OCI-LY3 (cell line): ENCODE results near the gene DMRT2.

Experiments
- H2AFZ ChIP-seq: fragments of 200-600, 300-600 bp; shearing (Covaris generic); 2 replicates; pipeline ENCODE4 v1.6.0; 2014; ENCODE audit warnings: antibody characterized with exemption, low read depth, low read length
- H3K27ac ChIP-seq: fragments of 200-600, 300-600 bp; sonication (generic); 2 replicates; pipeline ENCODE4 v1.5.1; 2014; ENCODE audit warnings: mild to moderate bottlenecking, low read length, moderate library complexity, mixed read lengths
- H3K27me3 ChIP-seq: fragments of 200-600, 300-600 bp; sonication (generic); 2 replicates; pipeline ENCODE4 v1.6.1; 2014; ENCODE audit warnings: low read depth, low read length, mixed read lengths
- H3K36me3 ChIP-seq: fragments of 200-600, 300-600 bp; sonication (generic); replicated peaks from 2 replicates; pipeline ENCODE3; 2014; ENCODE audit warnings: low read depth, low read length, mixed read lengths
- H3K4me1 ChIP-seq: fragments of 300-600, 200-600 bp; sonication (generic); 2 replicates; pipeline ENCODE4 v1.6.1; 2014; ENCODE audit warnings: low read length, mixed read lengths
- H3K4me2 ChIP-seq: fragments of 200-600, 300-600 bp; sonication (generic); 2 replicates; pipeline ENCODE4 v1.6.1; 2014; ENCODE audit warnings: low read length, mixed read lengths
- H3K4me3 ChIP-seq: fragments of 300-600, 200-600 bp; sonication (generic); 2 replicates; pipeline ENCODE4 v1.5.1; 2014; ENCODE audit warnings: antibody characterized with exemption, mild to moderate bottlenecking, low read length, moderate library complexity
- H3K79me2 ChIP-seq: fragments of 300-600, 200-600 bp; shearing (Covaris generic); 2 replicates; pipeline ENCODE4 v1.6.1; 2014; ENCODE audit warnings: mild to moderate bottlenecking, low read length, mixed read lengths
- H3K9ac ChIP-seq: fragments of 300-600, 200-600 bp; shearing (Covaris generic); 2 replicates; pipeline ENCODE4 v1.6.0; 2014; ENCODE audit warnings: mild to moderate bottlenecking, low read length, moderate library complexity
- H3K9me3 ChIP-seq: fragments of 200-600, 300-600 bp; shearing (Covaris generic); 2 replicates; pipeline ENCODE4 v1.6.1; 2014; ENCODE audit warnings: low read length, mixed read lengths; ENCODE audit not compliant: insufficient read depth
- H4K20me1 ChIP-seq: fragments of 200-600, 300-600 bp; sonication (generic); 2 replicates; pipeline ENCODE4 v1.6.1; 2016; ENCODE audit warnings: low read length, mixed read lengths; ENCODE audit not compliant: insufficient read depth
- EZH2phosphoT487 ChIP-seq: fragments of 200-600 bp; shearing (Covaris generic); IDR thresholded peaks from 2 replicates; pipeline ENCODE4 v1.6.1; 2018; ENCODE audit warnings: antibody characterized with exemption, mixed run types, low read depth
- TF ChIP-seq, protein P1 (sequence below): fragments of 200-600, 300-600 bp; sonication (generic); IDR thresholded peaks from 2 replicates; pipeline ENCODE4 v1.5.1; 2014; ENCODE audit warnings: antibody characterized with exemption, low read length, low read depth

The DMRT2 gene

DNA sequence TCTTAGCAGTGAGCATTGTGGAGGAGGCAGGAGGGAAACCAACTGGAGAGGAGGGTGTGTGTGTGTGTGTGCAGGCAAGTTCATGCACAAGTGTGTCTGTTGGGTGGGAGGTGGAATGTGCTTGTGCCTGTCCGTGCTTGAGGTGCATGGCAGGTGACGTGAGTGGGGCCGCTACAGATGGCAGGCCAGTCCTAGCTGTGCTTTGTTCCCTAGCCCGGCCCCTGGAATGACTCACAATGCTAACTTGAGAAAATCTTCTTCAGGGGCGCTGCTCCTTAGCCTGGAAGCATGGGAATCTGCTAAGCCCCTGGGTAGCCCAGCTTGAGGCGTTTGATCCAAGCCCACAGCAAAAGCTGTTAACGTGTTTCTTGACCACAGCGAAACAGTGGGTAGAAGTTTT, 25.0 kb upstream of the DMRT2 start:
- no peak for TF ChIP-seq EZH2phosphoT487
- TF ChIP-seq, protein P1, sequence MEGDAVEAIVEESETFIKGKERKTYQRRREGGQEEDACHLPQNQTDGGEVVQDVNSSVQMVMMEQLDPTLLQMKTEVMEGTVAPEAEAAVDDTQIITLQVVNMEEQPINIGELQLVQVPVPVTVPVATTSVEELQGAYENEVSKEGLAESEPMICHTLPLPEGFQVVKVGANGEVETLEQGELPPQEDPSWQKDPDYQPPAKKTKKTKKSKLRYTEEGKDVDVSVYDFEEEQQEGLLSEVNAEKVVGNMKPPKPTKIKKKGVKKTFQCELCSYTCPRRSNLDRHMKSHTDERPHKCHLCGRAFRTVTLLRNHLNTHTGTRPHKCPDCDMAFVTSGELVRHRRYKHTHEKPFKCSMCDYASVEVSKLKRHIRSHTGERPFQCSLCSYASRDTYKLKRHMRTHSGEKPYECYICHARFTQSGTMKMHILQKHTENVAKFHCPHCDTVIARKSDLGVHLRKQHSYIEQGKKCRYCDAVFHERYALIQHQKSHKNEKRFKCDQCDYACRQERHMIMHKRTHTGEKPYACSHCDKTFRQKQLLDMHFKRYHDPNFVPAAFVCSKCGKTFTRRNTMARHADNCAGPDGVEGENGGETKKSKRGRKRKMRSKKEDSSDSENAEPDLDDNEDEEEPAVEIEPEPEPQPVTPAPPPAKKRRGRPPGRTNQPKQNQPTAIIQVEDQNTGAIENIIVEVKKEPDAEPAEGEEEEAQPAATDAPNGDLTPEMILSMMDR: no peak
- Histone ChIP-seq H3K79me2 (no peaks in the 10 kb centered on the region), H2AFZ (no peak overlapping the region), H3K9ac (no peak overlapping the region), H3K4me1 (no peaks in the 10 kb centered on the region), H3K4me2 (no peak overlapping the region), H3K9me3 (no peaks in the 10 kb centered on the region), H3K27ac (no peak overlapping the region), H3K36me3 (no peaks in the 10 kb centered on the region), H3K4me3 (no peak overlapping the region), H4K20me1 (no peaks in the 10 kb centered on the region), H3K27me3 (peaks cover 6% of the 10 kb centered on the region)

DNA sequence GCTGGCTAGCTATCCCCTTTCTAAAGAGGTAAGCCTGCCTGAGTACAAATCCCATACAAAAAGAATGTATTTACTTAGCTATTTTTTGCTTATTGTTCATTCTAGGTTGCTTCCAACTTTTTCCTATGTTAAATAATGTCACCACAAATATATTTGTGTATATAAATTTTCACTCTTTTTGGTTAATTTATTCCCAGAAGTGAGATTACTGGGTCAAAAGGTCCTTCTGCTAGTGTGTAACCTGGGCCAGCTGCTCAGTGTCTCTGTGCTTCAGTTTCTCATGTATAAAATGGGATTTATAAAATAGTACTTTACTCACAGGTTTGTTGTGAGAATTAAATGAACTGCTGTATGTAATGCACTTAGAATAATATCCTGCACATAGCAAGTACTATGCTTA, 23.9 kb upstream of the DMRT2 start:
- Histone ChIP-seq H3K27ac (no peak overlapping the region), H3K36me3 (no peaks in the 10 kb centered on the region), H3K4me1 (no peaks in the 10 kb centered on the region), H3K27me3 (peaks cover 3% of the 10 kb centered on the region), H3K79me2 (no peaks in the 10 kb centered on the region), H3K9ac (no peak overlapping the region), H3K9me3 (no peaks in the 10 kb centered on the region), H3K4me2 (no peak overlapping the region), H4K20me1 (no peaks in the 10 kb centered on the region), H3K4me3 (no peak overlapping the region), H2AFZ (no peak overlapping the region)
- TF ChIP-seq, protein P1: no peak
- TF ChIP-seq EZH2phosphoT487: no peak

DNA sequence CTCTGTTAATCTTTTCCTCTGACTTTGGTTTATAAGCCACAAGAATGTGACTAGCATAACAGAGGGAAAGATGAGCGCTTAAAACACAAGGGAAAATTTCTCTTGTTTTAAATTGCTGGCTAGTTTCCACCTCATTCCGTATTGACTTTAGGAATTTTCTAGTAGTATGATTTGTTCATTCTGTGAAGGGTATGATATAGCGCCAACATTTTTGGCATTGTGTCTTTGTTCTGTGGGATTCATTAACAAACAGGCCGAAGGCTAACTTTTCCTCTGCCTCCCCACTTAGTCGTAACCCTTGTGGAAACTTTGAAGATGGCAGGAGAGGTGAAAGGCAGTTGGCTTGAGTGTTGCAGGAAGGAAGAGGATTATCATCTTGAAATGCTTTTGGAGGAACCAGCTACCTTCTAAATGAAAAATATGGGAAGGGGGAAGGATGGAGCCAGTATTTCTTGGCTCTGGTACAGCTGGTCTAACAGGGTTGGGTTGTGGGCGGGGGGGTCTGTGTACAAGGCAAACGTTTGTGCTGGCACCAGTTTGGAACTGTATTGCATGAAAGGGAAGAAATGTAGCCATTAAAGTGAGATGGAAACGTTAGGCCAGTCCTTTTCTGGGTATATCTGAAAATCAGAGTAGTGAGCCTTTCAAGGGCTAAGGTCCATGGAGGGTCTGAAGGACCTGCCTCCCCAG, 21.5 kb upstream of the DMRT2 start:
- Histone ChIP-seq H3K79me2 (no peaks in the 10 kb centered on the region), H3K36me3 (no peaks in the 10 kb centered on the region), H3K9me3 (no peaks in the 10 kb centered on the region), H4K20me1 (no peaks in the 10 kb centered on the region), H3K27me3 (peaks cover 3% of the 10 kb centered on the region; the same call in 1 of the 2 replicates), H2AFZ (no peak overlapping the region), H3K4me2 (no peak overlapping the region), H3K27ac (no peak overlapping the region), H3K4me3 (no peak overlapping the region), H3K9ac (no peak overlapping the region), H3K4me1 (no peaks in the 10 kb centered on the region)
- TF ChIP-seq, protein P1: no peak
- TF ChIP-seq EZH2phosphoT487: no peak

DNA sequence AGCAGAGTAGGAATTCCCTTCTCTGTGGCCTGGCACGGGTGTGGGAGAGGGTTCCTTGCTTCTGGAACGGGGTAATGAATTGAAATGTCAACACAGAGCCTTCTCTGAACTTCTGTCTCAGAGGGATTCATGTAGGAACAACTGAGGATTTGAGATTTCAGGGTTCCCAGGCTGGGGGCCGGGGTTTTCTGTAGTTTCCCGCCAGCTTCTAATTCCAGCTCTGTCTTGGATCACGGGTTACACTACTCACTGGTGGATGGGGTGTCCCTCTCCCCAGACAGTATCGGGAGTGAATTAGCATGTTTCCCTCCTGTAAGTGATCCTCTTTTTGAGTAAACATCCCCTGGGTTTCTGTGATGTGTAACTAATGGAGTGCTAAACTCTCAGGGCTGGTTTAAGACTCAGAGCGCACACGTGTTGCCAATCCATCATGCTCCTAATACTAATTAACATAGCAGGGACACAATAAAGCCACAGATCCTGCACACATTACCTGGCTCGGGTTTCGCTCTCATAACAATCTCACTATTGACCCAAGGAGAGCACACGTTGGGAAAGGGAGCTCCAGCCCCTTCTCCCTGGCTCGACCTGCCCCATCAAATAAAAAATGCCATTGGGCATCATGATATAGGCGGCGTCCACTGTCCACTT, 18.1 kb upstream of the DMRT2 start:
- H3K79me2 ChIP-seq: no peaks in the 10 kb centered on the region
- no peak overlapping the region for H3K27ac ChIP-seq
- H4K20me1 ChIP-seq: no peaks in the 10 kb centered on the region
- H3K4me3 ChIP-seq: no peak overlapping the region
- H3K9ac ChIP-seq: no peak overlapping the region
- H3K36me3 ChIP-seq: no peaks in the 10 kb centered on the region
- no peaks in the 10 kb centered on the region for H3K4me1 ChIP-seq
- H3K9me3 ChIP-seq: no peaks in the 10 kb centered on the region
- no peak for TF ChIP-seq EZH2phosphoT487
- TF ChIP-seq, protein P1: no peak
- H2AFZ ChIP-seq: no peak overlapping the region
- no peak overlapping the region for H3K4me2 ChIP-seq
- peaks cover 3% of the 10 kb centered on the region; the same call in 1 of the 2 replicates for H3K27me3 ChIP-seq
